GM23248 (cell line): ENCODE measurements around the gene SF3B5. TPM values are rescaled to one million over a fixed set of nuclear protein-coding genes. Genes with fewer than 3 reads are reported as not detected.

ENCODE experiments used
- DNase-seq: peaks from one replicate; pipeline ENCODE4 v3.0.0-alpha.2; 2015
- H2AFZ ChIP-seq: fragments of 200-600 bp; sonication (generic); 2 replicates; pipeline ENCODE4 v1.6.1; 2016; ENCODE audit warnings: antibody characterized with exemption
- H3F3A ChIP-seq: fragments of 200-600 bp; sonication (generic); 2 replicates; pipeline ENCODE4 v1.6.1; 2016; ENCODE audit warnings: mild to moderate bottlenecking, antibody characterized with exemption, mixed run types; ENCODE audit not compliant: insufficient read depth
- H3K27ac ChIP-seq: fragments of 200-600 bp; sonication (generic); 2 replicates; pipeline ENCODE4 v1.5.1; 2016; ENCODE audit warnings: mild to moderate bottlenecking
- H3K27me3 ChIP-seq: fragments of 200-600 bp; sonication (generic); replicated peaks from 2 replicates; pipeline ENCODE4 v1.6.1; 2016; ENCODE audit warnings: mild to moderate bottlenecking; ENCODE audit not compliant: insufficient read depth
- H3K36me3 ChIP-seq: fragments of 200-600 bp; sonication (generic); 2 replicates; pipeline ENCODE4 v1.6.1; 2016; ENCODE audit warnings: low read depth, mild to moderate bottlenecking
- H3K4me1 ChIP-seq: fragments of 200-600 bp; sonication (generic); 2 replicates; pipeline ENCODE4 v1.6.1; 2016; ENCODE audit warnings: mild to moderate bottlenecking; ENCODE audit not compliant: insufficient read depth
- H3K4me2 ChIP-seq: fragments of 200-600 bp; sonication (generic); one replicate; pipeline ENCODE4 v1.6.1; 2016; ENCODE audit warnings: mild to moderate bottlenecking; ENCODE audit not compliant: unreplicated experiment
- H3K4me3 ChIP-seq: fragments of 200-600 bp; sonication (generic); 2 replicates; pipeline ENCODE4 v1.5.1; 2016; ENCODE audit warnings: mild to moderate bottlenecking
- H3K79me2 ChIP-seq: fragments of 200-600 bp; sonication (generic); 2 replicates; pipeline ENCODE4 v1.6.1; 2016; ENCODE audit warnings: mild to moderate bottlenecking; ENCODE audit not compliant: insufficient read depth
- H3K9ac ChIP-seq: fragments of 200-600 bp; sonication (generic); 2 replicates; pipeline ENCODE4 v1.6.1; 2016; ENCODE audit warnings: mild to moderate bottlenecking
- H3K9me2 ChIP-seq: fragments of 200-600 bp; sonication (generic); 2 replicates; pipeline ENCODE4 v1.6.1; 2016; ENCODE audit warnings: mixed run types, mild to moderate bottlenecking, moderate library complexity; ENCODE audit not compliant: insufficient read depth
- H3K9me3 ChIP-seq: fragments of 200-600 bp; sonication (generic); one replicate; pipeline ENCODE4 v1.6.1; 2017; ENCODE audit warnings: low read depth
- H4K20me1 ChIP-seq: fragments of 200-600 bp; sonication (generic); 2 replicates; pipeline ENCODE4 v1.6.0; 2016; ENCODE audit not compliant: insufficient read depth
- EZH2 ChIP-seq: fragments of 200-600 bp; sonication (generic); IDR thresholded peaks from 2 replicates; pipeline ENCODE4 v1.6.1; 2018; ENCODE audit warnings: antibody characterized with exemption, mild to moderate bottlenecking; ENCODE audit not compliant: insufficient read depth, poor library complexity, severe bottlenecking
- EZH2phosphoT487 ChIP-seq: fragments of 200-600 bp; sonication (generic); IDR thresholded peaks from 2 replicates; pipeline ENCODE4 v1.6.1; 2018; ENCODE audit warnings: antibody characterized with exemption, moderate library complexity, mild to moderate bottlenecking, low read depth; ENCODE audit not compliant: insufficient read depth
- WGBS, 2 experiments: methylation state at CpG; one replicate each; pipeline ENCODE4 v1.1.6; 2015 to 2017; ENCODE audit warnings: low lambda C conversion rate in 2 of 2, low coverage in 1 of 2; ENCODE audit errors: missing lambda C conversion rate in 2 of 2; 5-methylcytosine and 5-hydroxymethylcytosine counted together
- in situ Hi-C: fragments of 300-500 bp; cut with MboI; formaldehyde crosslinking; loops from 2 replicates; pipeline ENCODE4 v1.15.0; 2020
- polyA plus RNA-seq: library from polyadenylated mRNA; unstranded; fragments of >200 nt; fragmentation: Nextera tagmentation; extraction: Ambion mirVana; gene quantifications from 2 replicates; pipeline ENCODE4 v1.2.1, GENCODE V29; 2016
- total RNA-seq: library from RNA; depleted of rRNA; stranded (reverse); fragments of >200 nt; shearing (Covaris generic); gene quantifications from 2 replicates; pipeline ENCODE4 v1.2.3, GENCODE V29; 2014

SF3B5 gene
- total and polyA plus RNA-seq, 2 experiments from 2014 or later = 137 to 197 TPM

GRCh38 chr6:144127097-144127496 lies 31.7 kb upstream of the SF3B5 start:
- Histone ChIP-seq H4K20me1 (no peaks in the 10 kb centered on the region), H3K9ac (no peak overlapping the region), H2AFZ (no peak overlapping the region), H3K36me3 (no peaks in the 10 kb centered on the region), H3K9me3 (no peaks in the 10 kb centered on the region), H3K79me2 (no peaks in the 10 kb centered on the region), H3K4me1 (peaks cover 11% of the 10 kb centered on the region), H3K4me2 (no peak overlapping the region), H3K27ac (no peak overlapping the region), H3K4me3 (no peak overlapping the region), H3K27me3 (no peaks in the 10 kb centered on the region), H3K9me2 (no peaks in the 10 kb centered on the region), H3F3A (peaks cover 12% of the 10 kb centered on the region)
- TF ChIP-seq EZH2phosphoT487 = no peak
- no peak for TF ChIP-seq EZH2
- in situ Hi-C loops = no loop called here
- no peak for DNase-seq
- WGBS, 2 experiments = 84 to 88% methylated on average over 6 of the region's 6 CpGs

- H3K4me2 ChIP-seq = no peak overlapping the region
These were observed 28.5 kb upstream of the SF3B5 start for GRCh38 chr6:144123836-144124235.

DNA sequence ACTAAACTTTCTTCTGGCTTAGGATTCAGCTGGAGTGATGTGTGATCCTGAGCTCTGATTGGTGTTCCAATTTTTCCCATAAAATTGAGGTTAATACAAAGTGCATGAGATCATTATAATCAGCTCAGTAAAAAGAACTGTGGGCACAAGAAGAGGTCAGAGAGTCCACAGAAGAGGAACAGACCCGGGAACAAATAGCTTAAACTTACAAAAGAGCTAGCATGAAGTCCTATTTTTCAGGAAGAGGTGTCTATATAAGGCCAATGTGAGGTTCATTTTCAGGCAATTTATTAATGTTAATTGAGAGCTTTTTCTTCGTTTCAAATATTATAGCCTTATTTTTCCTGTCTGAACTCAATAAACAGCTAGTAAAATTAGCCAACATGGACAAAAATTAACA lies 28.0 kb upstream of the SF3B5 start:
- Histone ChIP-seq H3K4me3 (no peak overlapping the region), H3K9ac (no peak overlapping the region), H3K4me1 (no peaks in the 10 kb centered on the region), H3K27ac (no peak overlapping the region), H3F3A (no peaks in the 10 kb centered on the region), H3K36me3 (no peaks in the 10 kb centered on the region), H4K20me1 (no peaks in the 10 kb centered on the region), H3K9me2 (no peaks in the 10 kb centered on the region), H3K9me3 (no peaks in the 10 kb centered on the region), H3K27me3 (no peaks in the 10 kb centered on the region), H2AFZ (no peak overlapping the region), H3K4me2 (no peak overlapping the region), H3K79me2 (no peaks in the 10 kb centered on the region)
- TF ChIP-seq EZH2phosphoT487 (no peak), EZH2 (no peak)
- no peak for DNase-seq
- WGBS, 2 experiments = 51 to 59% methylated on average over 2 of the region's 2 CpGs
- in situ Hi-C loops = no loop called here

More at GRCh38 chr6:144123836-144124235, 28.5 kb upstream of the SF3B5 start:
- Histone ChIP-seq H3K27me3 (no peaks in the 10 kb centered on the region), H4K20me1 (no peaks in the 10 kb centered on the region), H3K4me3 (no peak overlapping the region), H3K9ac (no peak overlapping the region), H3K36me3 (no peaks in the 10 kb centered on the region), H3K27ac (no peak overlapping the region), H3F3A (no peaks in the 10 kb centered on the region), H3K4me1 (no peaks in the 10 kb centered on the region), H3K9me3 (no peaks in the 10 kb centered on the region), H3K9me2 (no peaks in the 10 kb centered on the region), H3K79me2 (no peaks in the 10 kb centered on the region), H2AFZ (no peak overlapping the region)
- WGBS, 2 experiments = 79 to 88% methylated on average over 2 of the region's 2 CpGs
- TF ChIP-seq EZH2phosphoT487 = no peak
- no peak for TF ChIP-seq EZH2
- no peak for DNase-seq
- in situ Hi-C loops = no loop called here

GRCh38 chr6:144122861-144123260 lies 27.5 kb upstream of the SF3B5 start:
- Histone ChIP-seq H3K4me2 (no peak overlapping the region), H3K9ac (no peak overlapping the region), H3K36me3 (no peaks in the 10 kb centered on the region), H3K79me2 (no peaks in the 10 kb centered on the region), H3K9me2 (no peaks in the 10 kb centered on the region), H3K9me3 (no peaks in the 10 kb centered on the region), H3F3A (no peaks in the 10 kb centered on the region), H3K4me3 (no peak overlapping the region), H3K27ac (no peak overlapping the region), H3K27me3 (no peaks in the 10 kb centered on the region), H2AFZ (no peak overlapping the region), H4K20me1 (no peaks in the 10 kb centered on the region), H3K4me1 (no peaks in the 10 kb centered on the region)
- no peak for DNase-seq
- no peak for TF ChIP-seq EZH2phosphoT487
- no peak for TF ChIP-seq EZH2
- in situ Hi-C loops = no loop called here

DNA sequence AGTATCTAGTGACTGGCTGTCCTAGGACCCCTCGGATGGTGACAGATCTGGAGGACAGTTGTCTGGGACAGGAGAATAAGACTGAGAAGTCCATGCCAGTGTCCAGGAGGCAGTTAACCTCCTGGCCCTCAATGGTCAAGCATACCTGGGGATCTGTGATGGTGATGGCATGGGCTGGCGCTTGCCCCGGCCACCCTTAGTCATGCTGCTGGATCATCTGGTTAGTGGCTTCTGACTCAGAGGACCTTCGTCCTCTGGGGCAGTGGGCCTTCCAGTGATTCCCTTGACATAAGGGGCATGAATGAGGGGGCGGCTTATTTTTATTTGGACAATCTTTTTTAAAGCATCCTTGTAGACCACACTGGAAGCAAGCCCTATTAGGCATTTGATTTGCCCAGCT lies 24.0 kb upstream of the SF3B5 start:
- DNase-seq = peak; percentile 9

More for the DNA sequence above, 24.0 kb upstream of the SF3B5 start:
- Histone ChIP-seq H3F3A (no peaks in the 10 kb centered on the region), H3K9ac (no peak overlapping the region), H3K4me2 (no peak overlapping the region), H3K4me1 (no peaks in the 10 kb centered on the region), H3K4me3 (no peak overlapping the region), H3K27me3 (no peaks in the 10 kb centered on the region), H3K9me3 (no peaks in the 10 kb centered on the region), H4K20me1 (no peaks in the 10 kb centered on the region), H2AFZ (no peak overlapping the region), H3K36me3 (no peaks in the 10 kb centered on the region), H3K9me2 (no peaks in the 10 kb centered on the region), H3K79me2 (no peaks in the 10 kb centered on the region), H3K27ac (no peak overlapping the region)
- TF ChIP-seq EZH2 (no peak), EZH2phosphoT487 (no peak)
- in situ Hi-C loops = no loop called here
- WGBS, 2 experiments = 72 to 75% methylated on average over 5 of the region's 5 CpGs
